Measurements from ENCODE around the gene IL2RG. TPM values are rescaled to one million over a fixed set of nuclear protein-coding genes. Genes with fewer than 3 reads are reported as not detected.

IL2RG gene
- total RNA-seq (2014; rRNA removed; shearing (Covaris generic); ENCODE audit: low replicate concordance): not detected in 2 replicates

DNA sequence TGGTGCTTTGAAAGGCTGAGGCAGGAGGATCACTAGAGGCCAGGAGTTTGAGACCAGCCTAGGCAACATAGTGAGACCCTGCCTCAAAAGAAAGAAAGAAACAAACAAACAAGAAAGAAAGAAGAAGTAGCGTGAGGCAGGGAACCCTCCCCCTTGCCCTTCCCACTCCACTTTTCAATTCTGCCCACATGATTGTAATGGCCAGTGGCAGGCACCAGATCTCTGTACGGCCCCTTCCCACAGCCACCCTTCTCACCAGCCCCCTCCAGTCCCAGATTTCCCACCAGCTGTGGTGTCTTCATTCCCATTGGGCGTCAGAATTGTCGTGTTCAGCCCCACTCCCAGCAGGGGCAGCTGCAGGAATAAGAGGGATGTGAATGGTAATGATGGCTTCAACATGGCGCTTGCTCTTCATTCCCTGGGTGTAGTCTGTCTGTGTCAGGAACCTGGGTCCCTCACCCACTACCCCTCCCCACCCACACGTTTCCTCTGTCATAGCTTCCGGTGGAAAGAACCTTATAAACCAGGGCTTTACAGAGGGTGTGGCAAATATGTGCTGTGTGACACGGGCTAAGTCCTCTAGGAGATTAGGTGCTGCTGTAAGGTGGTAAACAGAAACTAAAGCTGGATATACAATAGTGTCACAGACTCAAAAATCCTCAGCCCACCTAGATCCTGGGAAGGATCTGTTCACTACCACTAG lies at the start of gene IL2RG:
IL2RG (minus strand) TSS at position 437 of the 703 bp plus-strand sequence; CDS start at position 399, 38 bp downstream.
- DNase-seq: no peak
- H3K9me3 ChIP-seq: no peaks in the 10 kb centered on the region

DNA sequence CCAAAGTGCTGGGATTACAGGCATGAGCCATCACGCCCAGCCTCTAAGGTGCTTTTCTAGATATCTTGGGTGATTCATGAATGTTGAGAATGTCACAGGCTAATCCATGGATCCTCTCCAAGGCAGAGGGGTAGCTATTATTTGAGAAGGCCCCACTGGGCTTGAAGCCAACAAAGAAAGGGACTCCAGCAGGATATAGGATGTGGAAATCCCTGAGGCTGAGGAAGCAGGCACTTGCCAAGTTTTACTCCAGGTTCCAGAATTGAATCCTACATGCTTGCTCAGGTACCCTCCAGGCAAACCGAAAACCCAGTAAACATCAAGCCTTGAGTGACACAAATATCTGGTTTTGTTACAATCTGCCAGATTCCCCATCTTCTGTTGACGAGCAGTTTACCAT lies 49.1 kb upstream of the IL2RG start:
- Histone ChIP-seq H3K27me3 (no peaks in the 10 kb centered on the region), H3K36me3 (no peaks in the 10 kb centered on the region), H3K9me3 (no peaks in the 10 kb centered on the region), H3K4me3 (no peak overlapping the region)
- no peak for DNase-seq

More for the DNA sequence above, at the start of gene IL2RG:
- Histone ChIP-seq H3K36me3 (no peaks in the 10 kb centered on the region), H3K4me3 (no peak within 1 kb of the TSS), H3K27me3 (no peaks in the 10 kb centered on the region)

DNA sequence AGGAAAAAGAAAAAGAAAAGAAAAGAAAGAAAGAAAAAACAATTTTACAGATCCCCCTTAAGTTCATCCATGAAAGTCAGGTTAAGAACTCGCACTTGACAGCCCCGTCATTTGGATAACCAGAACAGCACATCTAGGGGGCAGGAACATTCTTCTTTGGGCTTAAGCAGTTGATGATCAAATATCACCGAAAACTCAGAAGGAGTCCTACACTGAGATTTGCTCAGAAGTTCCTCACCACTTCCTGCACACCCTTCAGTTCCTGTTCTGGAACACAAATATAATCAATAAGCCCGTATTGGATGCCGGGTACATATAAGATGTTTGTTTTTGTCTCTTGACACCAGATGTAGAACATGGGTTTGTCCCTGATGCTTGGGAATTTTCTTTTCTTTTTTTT lies 48.0 kb upstream of the IL2RG start:
- no peaks in the 10 kb centered on the region for H3K36me3 ChIP-seq
- H3K4me3 ChIP-seq: no peak overlapping the region
- no peak for DNase-seq
- H3K27me3 ChIP-seq: no peaks in the 10 kb centered on the region
- H3K9me3 ChIP-seq: no peaks in the 10 kb centered on the region

DNA sequence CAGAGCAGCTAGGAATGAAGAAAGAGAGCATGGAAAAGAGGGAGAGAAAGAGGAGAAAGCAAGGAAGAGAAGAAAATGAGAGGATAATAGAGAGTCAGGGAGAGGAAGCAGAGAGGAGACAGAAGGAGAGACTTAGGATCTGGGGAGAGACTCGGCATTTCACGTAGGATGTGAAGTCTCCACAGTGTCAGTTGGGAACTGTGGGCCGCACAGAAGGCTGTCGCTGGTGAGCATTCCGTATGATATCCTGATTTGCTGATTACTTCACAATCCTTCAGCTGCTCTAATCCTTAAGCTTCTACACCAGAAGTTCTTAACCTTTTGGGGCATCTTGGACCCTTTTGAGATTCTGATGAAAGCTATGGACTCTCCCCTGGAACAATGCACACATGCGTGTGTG lies 47.2 kb upstream of the IL2RG start:
- no peaks in the 10 kb centered on the region for H3K27me3 ChIP-seq
- H3K36me3 ChIP-seq: no peaks in the 10 kb centered on the region
- DNase-seq: no peak
- no peak overlapping the region for H3K4me3 ChIP-seq
- no peaks in the 10 kb centered on the region for H3K9me3 ChIP-seq

DNA sequence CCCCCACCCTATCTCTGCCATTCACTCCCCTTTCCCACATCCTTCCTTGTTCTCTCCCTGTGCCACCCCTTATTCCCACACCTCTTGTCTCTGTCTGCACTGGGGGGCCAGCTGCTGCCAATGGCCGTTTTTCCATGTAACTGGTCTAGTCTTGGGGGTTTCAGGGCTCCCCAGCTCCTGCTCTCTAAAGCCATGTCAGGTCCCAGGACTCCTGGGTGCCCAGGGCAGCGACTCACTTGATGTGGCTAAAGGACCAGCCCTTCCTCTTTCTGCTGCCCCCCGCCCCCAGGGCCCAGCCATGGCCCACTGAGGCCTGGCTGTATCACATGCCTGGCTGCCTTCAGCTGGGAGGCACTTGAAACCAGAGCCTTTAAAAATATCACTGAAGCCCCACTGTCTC lies 43.3 kb upstream of the IL2RG start:
- DNase-seq: no peak
- no peak overlapping the region for H3K4me3 ChIP-seq
- no peaks in the 10 kb centered on the region for H3K27me3 ChIP-seq
- no peaks in the 10 kb centered on the region for H3K36me3 ChIP-seq
- H3K9me3 ChIP-seq: no peaks in the 10 kb centered on the region

DNA sequence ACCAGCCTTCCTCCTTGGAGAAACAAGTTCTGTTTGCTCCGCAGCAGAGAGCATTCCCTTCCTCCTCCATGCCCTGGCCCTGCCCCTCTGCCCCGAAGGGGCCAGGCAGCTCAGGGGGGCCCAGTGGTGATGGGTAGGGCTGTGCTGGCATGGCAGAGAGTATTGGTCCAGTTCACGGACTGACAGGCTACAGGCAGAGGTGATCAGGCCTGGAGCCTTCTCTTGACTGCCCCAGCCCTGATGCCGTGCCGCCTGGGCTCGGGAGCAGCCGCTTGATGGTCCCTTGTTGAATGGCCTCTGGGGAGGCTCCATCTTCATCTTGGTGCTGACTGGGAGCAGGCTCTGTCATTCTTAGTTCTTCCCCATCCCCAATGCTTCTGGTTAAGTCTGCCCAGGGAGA lies 42.8 kb upstream of the IL2RG start:
- no peaks in the 10 kb centered on the region for H3K9me3 ChIP-seq
- H3K27me3 ChIP-seq: no peaks in the 10 kb centered on the region
- no peak overlapping the region for H3K4me3 ChIP-seq
- H3K36me3 ChIP-seq: no peaks in the 10 kb centered on the region
- DNase-seq: no peak

DNA sequence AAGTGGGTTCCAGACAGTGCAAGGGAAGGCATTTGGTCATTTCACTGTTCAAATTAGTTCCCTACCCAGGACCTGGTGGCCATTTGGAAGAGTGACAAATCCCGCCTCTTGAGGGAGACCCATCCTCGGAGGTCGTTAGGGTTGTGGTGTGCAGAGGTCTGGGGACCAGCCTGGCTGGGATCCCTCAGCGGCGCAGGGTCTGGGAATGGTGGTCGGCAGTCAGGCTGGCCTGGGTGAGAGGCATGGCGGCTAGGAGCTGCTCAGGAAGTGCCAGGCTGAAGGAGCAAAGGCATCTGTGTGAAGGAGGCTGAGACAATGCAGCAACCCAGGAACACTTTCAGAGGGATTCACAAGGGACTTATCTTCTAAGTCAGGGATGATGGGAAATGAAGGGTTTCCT lies 40.0 kb upstream of the IL2RG start:
- no peak for DNase-seq
- Histone ChIP-seq H3K9me3 (no peaks in the 10 kb centered on the region), H3K36me3 (no peaks in the 10 kb centered on the region), H3K27me3 (no peaks in the 10 kb centered on the region), H3K4me3 (no peak overlapping the region)

DNA sequence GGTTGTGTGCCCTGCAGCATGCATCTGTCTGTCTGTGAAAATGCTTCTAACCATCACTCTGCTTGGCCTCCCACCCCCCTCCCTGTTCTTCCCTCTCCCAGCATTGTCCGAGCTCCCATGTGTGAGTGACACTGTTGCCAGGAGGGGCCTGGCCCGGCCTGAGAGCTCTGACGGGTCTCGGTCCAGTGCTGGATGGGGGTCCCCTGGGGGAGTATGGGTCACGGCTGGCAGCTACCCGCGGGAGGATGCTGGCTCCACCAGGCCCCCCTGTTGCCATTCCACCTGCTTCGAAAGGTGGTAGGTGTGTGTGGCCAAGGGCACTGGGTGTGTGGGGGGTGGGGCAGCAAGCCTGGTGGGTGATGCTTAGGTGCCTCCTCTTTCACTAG lies 36.9 kb upstream of the IL2RG start:
- Histone ChIP-seq H3K27me3 (no peaks in the 10 kb centered on the region), H3K9me3 (no peaks in the 10 kb centered on the region), H3K36me3 (no peaks in the 10 kb centered on the region), H3K4me3 (no peak overlapping the region)
- no peak for DNase-seq

DNA sequence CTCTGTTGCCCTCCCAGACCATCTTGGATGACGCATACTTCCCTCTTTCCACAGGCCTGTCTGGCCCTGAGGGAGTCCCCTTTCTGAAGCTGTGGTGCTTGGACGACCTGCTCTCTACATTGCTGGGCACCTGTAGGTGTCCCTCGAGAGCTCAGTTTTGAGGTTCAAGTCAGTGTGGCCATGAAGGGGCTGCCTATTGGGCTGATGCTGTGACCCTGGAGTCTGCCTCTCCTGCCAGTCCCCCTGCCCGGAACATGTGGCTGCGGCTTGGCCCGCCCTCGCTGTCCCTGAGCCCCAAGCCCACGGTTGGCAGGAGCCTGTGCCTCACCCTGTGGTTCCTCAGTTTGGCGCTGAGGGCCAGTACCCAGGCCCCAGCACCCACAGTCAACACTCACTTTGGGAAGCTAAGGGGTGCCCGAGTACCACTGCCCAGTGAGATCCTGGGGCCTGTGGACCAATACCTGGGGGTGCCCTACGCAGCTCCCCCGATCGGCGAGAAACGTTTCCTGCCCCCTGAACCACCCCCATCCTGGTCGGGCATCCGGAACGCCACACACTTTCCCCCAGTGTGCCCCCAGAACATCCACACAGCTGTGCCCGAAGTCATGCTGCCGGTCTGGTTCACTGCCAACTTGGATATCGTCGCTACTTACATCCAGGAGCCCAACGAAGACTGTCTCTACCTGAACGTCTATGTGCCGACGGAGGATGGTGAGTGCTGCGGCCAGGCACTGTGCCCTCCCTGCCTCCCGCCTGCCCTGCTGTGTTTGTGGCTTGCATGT lies 36.3 kb upstream of the IL2RG start:
- Histone ChIP-seq H3K27me3 (no peaks in the 10 kb centered on the region), H3K36me3 (no peaks in the 10 kb centered on the region), H3K9me3 (no peaks in the 10 kb centered on the region), H3K4me3 (no peak overlapping the region)
- DNase-seq: no peak

DNA sequence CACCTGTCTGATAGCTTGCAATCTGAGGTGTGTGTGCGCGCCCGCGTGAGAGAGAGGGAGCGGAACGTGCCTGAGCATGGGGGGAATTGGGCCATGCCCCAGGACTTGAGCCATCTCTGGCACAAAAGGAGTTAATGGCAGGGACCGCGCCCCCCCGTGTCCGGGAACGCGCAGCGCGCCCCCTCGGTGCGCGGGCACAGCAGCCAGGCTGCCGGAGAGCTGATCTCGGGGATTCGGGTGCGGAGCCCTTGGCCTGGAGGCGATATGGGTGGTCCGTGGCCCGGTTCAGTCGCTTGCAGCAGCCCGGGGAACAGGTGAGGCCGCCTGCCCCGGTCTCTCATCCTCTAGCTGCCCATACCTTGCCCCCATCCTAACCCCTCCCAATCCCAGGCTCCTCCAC lies 33.3 kb upstream of the IL2RG start, which contains the start of gene NLGN3:
NLGN3 (plus strand) TSS at position 191 of the 400 bp plus-strand sequence. CDS start 2,909 bp downstream, outside the sequence.
- H3K9me3 ChIP-seq: no peaks in the 10 kb centered on the region
- H3K27me3 ChIP-seq: no peaks in the 10 kb centered on the region
- no peak for DNase-seq
- no peak within 1 kb of the TSS for H3K4me3 ChIP-seq
- H3K36me3 ChIP-seq: no peaks in the 10 kb centered on the region

DNA sequence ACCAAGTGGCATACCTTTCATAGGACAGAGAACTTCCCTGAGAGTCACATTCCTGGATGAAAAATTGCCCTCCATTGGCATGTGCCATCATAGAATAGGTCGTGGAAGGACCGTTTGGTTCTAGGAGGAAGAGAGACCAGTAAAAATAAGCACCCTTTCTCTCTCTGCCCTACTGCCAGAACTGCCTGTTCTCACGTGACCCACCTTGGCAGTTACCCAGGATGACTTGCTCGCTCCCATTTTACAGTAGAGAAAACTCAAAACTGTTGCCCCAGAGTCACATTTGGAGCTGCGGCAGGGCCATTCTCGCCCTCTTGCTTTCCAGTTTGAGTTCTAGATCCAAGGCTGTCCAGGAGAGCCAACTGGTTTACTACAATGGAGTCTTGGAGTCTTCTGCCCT lies 32.1 kb upstream of the IL2RG start:
- H3K36me3 ChIP-seq: no peaks in the 10 kb centered on the region
- H3K9me3 ChIP-seq: no peaks in the 10 kb centered on the region
- H3K27me3 ChIP-seq: no peaks in the 10 kb centered on the region
- peak; percentile 4 for DNase-seq
- H3K4me3 ChIP-seq: no peak overlapping the region

DNA sequence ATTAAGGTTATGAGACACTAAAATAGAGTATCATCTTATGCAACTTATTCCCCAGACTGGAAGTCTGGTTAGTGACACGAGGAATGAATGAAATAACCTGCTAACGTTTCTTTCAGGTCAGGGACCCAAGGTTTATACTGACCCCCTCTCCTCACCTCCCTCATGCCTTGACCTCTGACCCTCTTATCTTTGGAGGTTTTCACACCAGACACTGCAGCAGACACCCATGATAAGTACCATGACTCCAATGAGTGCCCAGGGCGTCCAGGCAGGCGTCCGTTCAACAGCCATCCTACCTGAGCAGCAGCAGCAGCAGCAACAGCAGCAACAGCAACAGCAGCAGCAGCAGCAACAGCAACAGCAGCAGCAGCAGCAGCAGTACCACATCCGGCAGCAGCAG lies 29.1 kb upstream of the IL2RG start:
- H3K9me3 ChIP-seq: no peaks in the 10 kb centered on the region
- no peak overlapping the region for H3K4me3 ChIP-seq
- H3K27me3 ChIP-seq: no peaks in the 10 kb centered on the region

DNA sequence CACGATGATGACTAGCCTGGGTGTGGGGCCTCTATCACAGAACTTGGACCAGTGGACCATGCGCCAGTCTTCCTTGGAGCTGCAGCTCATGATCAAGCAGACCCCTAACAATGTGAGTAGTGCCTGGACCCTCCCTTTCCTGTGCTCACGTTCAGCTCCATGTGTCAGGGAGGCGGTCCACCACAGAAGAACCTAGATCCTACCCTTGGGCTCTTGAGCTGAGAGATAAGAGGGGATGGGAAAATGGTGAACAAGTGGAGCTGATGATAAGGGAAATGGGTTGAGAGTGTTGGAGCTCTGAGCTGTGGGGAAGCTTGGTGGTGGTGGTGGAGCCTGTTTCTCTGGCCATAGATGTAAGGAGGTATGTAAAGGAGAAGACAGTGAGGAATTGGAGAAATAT lies 20.1 kb upstream of the IL2RG start:
- no peaks in the 10 kb centered on the region for H3K9me3 ChIP-seq
- H3K27me3 ChIP-seq: no peaks in the 10 kb centered on the region
- peaks cover 9% of the 10 kb centered on the region for H3K36me3 ChIP-seq
- no peak overlapping the region for H3K4me3 ChIP-seq
- DNase-seq: no peak

More for the DNA sequence above, 29.1 kb upstream of the IL2RG start:
- no peaks in the 10 kb centered on the region; the same call in 1 of the 2 replicates for H3K36me3 ChIP-seq
- no peak for DNase-seq

DNA sequence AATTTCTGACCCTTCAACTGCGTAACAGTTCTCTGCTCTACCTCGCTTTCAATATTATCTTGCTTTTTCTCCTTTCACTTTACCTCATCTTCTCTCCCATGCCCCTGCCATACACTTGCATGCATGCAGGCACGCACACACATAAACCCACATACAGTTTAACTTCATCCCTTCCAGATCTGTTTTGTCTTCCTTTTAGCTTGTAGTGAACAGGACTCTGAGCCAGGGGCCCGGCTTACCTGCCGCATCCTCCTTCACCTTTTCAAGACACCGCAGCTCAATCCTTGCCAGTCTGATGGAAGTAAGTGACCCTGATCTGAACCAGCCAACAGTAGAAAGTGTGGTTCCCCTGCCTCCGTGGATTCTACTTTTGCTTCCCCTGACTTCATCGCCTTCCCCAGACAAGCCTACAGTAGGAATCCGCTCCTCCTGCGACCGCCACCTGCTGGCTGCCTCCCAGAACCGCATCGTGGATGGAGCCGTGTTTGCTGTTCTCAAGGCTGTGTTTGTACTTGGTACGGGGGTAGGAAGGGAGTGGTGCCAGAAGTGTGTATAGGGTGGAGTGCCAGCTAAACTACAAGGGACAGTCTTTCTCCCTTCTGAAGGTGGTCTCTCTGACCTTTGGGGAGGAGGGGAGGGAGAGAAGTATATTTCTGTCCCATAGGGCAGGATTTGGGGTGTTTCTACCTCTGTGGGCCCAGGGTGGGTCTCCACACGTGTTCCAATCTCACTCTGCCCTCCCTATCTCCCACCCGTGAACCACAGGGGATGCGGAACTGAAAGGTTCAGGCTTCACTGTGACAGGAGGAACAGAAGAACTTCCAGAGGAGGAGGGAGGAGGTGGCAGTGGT lies 17.8 kb upstream of the IL2RG start:
- Histone ChIP-seq H3K27me3 (no peaks in the 10 kb centered on the region), H3K4me3 (no peak overlapping the region), H3K36me3 (peaks cover 9% of the 10 kb centered on the region), H3K9me3 (no peaks in the 10 kb centered on the region)
- DNase-seq: peak; percentile 12

DNA sequence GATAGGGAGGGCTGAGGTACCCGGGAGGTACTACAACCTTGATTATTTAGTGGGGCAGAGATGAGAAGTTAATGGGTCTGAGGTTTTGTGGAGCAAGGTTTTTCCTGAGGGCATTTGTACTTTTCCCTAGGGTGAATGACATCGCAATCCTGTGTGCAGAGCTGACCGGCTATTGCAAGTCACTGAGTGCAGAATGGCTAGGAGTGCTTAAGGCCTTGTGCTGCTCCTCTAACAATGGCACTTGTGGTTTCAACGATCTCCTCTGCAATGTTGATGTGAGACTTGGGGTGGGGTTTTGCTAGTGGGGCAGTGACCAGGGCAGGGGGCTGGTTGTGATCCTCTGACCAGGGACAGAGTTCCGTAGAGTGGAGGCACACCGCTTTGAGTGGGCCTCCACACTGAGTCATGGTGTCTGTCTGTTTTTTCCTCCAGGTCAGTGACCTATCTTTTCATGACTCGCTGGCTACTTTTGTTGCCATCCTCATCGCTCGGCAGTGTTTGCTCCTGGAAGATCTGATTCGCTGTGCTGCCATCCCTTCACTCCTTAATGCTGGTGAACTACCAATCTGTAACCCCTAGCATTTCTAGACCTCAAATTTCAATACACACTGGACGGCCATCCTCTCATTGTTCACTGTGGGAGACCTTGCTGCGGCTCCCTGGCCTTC lies 16.9 kb upstream of the IL2RG start:
- H3K36me3 ChIP-seq: peaks cover 9% of the 10 kb centered on the region
- no peaks in the 10 kb centered on the region for H3K27me3 ChIP-seq
- H3K4me3 ChIP-seq: no peak overlapping the region
- DNase-seq: no peak
- no peaks in the 10 kb centered on the region for H3K9me3 ChIP-seq

DNA sequence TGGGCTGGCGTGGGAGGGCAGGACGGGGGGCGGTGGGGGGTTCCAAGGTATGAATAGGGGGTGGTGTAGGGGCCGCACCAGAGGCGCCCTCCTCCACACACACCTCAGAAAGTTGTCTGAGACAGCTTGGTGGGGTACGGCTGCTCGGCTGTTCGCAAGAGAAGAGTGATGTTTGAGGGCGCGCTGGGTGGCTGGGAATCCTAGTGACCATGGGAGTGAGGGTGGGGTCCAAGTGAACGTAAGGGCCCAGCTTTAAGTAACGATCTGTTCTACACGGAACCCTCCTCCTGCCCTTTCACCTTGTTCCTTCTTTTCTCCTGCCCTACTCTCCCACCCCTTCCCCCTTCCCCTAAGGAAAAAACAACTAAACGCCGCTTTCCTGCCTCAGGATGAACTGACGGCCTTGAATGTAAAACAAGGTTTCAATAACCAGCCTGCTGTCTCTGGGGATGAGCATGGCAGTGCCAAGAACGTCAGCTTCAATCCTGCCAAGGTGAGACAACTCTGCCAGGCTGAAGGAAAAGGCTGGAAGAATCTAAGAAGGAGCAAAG lies 7.7 kb upstream of the IL2RG start:
- H3K36me3 ChIP-seq: no peaks in the 10 kb centered on the region
- no peak for DNase-seq
- no peaks in the 10 kb centered on the region for H3K27me3 ChIP-seq
- H3K4me3 ChIP-seq: peak overlapping the region; percentile 75
- H3K9me3 ChIP-seq: no peaks in the 10 kb centered on the region

Data from MG63 (cell line).